Gastrocnemius medialis (tissue), 4 donors: Measurements from ENCODE around the gene CPHXL.

ENCODE experiments used
- POLR2A ChIP-seq, 2 donors: fragments of 450-650 bp; IDR thresholded peaks; one replicate each; pipeline ENCODE4 v1.6.1; 2017; ENCODE audit warnings: antibody characterized with exemption in 2 of 2, mild to moderate bottlenecking in 2 of 2, moderate library complexity in 2 of 2
- TF ChIP-seq, protein P1 (sequence below), 5 experiments: fragments of 450-650 bp in 3 of 5; fragments of 200-600 bp in 2 of 5; sonication (generic) in 2 of 5; IDR thresholded peaks in 4 of 5; conservative IDR thresholded peaks in 1 of 5; 1 replicate in 4 of 5; 2 replicates in 1 of 5; pipeline ENCODE4 v1.5.1; 2016 to 2019; ENCODE audit warnings: antibody characterized with exemption in 5 of 5, mild to moderate bottlenecking in 3 of 5, moderate library complexity in 3 of 5

DNA sequence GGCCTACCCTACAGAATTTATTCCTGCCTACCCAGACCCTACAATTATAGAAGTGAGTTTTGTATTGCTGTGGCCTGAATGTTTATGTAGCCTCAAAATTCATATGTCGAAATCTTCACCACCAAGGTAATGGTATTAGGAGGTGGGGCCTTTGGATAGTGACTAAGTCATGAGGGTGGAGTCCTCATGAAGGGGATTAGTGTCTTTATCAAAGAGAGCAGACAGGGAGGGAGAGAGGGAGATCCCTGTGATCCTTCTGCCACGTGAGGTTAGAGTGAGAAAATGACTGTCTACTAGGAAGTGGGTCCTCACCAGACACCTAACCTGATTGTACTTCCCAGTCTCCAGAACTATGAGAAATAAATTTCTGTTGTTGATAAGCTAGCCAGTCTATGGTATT lies 24.0 kb downstream of the CPHXL start:
- TF ChIP-seq POLR2A (IDR thresholded peaks at IDR 0.05) = no peak
- TF ChIP-seq, protein P1, sequence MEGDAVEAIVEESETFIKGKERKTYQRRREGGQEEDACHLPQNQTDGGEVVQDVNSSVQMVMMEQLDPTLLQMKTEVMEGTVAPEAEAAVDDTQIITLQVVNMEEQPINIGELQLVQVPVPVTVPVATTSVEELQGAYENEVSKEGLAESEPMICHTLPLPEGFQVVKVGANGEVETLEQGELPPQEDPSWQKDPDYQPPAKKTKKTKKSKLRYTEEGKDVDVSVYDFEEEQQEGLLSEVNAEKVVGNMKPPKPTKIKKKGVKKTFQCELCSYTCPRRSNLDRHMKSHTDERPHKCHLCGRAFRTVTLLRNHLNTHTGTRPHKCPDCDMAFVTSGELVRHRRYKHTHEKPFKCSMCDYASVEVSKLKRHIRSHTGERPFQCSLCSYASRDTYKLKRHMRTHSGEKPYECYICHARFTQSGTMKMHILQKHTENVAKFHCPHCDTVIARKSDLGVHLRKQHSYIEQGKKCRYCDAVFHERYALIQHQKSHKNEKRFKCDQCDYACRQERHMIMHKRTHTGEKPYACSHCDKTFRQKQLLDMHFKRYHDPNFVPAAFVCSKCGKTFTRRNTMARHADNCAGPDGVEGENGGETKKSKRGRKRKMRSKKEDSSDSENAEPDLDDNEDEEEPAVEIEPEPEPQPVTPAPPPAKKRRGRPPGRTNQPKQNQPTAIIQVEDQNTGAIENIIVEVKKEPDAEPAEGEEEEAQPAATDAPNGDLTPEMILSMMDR (IDR thresholded peaks at IDR 0.05 in 4 of 5, conservative IDR thresholded peaks at IDR 0.05 in 1 of 5) = no peak
